Measurements from ENCODE around the gene LRP5. TPM values are rescaled to one million over a fixed set of nuclear protein-coding genes. Genes with fewer than 3 reads are reported as not detected.
"Not testable (repeated sequence)": the region's sequence is repeated elsewhere in the genome, so short reads cannot be mapped to it uniquely, and the experiment has no call there.

Gene LRP5
- total RNA-seq, 1 donor from 2014 or later: 15.1 TPM

DNA sequence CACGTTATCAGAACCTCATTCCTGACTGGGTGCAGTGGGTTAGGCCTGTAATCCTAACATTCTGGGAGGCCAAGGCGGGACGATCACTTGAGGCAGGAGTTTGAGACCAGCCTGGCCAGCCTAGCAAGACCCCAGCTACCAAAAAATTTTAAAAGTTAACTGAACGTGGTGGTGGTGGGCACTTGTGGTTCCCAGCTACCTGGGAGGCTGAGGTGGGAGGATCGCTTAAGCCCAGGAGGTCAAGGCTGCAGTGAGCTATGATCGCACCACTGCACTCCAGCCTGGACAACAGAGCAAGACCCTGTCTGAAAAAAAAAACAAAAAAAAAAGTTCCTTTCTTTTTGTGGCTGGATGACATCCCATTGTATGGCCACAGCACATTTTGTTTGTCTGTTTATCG lies 80.4 kb downstream of the LRP5 start:
- DNase-seq: no peak

DNA sequence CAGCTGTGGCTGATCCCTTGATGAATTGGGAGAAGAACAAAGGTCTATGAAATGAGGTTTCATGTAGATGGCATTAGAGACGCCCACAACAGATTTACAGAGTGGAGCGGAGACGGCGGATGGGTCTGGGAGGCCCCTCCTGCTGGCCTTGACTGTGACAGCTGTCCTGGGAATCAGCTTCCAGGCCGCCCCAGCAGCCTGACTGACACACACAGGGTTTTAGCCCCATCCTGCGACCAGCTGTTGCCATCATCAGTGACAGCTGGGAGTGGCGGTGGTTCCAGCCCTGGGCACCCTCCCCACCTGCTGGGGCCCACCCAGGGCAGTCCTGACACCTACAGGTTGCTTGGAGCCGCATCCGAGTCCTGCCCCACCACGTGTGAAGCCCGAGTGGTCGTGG lies 84.1 kb downstream of the LRP5 start:
- no peak for DNase-seq

DNA sequence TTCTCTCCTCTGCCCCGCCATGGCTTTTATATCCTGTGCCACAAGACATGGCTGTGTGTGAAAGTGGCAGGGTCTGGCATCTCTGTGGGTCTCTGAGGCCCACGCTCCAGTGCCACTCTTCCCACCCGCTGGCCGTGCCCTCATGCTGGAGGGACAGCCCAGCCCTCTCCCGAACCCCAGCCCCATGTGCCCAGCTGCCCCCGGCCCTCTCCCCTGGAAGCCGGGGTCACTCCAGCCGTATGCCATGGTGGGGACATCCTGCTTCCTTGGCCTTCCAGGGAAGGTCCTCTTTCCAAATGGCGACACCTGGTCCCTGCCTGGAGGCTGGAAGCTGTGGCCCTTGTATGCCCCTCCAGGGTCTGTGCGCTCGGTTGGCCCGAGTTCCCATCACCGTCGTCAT lies 84.9 kb downstream of the LRP5 start:
- no peak for DNase-seq

DNA sequence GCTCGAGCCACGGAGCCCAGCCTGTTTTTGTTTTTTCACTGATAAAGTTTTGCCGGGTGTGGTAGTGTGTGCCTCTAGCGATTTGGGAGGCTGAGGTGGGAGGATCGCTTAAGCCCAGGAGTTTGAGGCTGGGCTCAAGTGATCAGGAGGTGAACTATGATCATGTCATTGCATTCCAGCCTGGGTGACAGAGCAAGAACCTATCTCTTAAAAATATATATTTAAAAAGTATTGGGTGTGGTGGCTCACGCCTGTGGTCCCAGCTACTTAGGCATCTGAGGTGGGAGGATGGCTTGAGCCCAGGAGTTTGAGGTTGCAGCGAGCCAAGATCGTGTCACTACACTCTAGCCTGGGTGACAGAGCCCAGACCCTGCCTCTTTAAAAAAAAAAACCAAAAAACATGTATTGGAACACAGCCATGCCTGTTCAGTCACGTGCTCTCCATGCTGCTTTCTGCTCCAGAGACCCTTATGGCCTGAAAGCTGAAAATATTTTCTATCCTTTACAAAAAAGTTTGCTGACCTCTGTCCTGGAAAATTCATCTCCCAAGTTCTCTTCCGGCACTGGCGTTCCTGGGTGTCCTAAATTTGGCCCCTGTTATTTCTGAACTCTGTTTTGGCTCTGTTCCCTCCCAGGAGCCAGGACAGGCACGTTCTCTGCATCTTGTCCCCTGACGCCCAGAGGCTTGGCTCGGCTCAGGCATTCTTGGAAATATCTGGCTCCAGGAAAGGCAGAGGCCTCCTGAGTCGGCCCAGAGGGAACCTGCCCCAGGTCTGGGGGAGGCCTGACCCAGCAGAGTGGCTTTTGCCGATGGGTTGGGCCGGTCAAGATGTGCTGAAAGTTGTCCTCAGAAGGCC lies 86.8 kb downstream of the LRP5 start:
- DNase-seq: no peak

DNA sequence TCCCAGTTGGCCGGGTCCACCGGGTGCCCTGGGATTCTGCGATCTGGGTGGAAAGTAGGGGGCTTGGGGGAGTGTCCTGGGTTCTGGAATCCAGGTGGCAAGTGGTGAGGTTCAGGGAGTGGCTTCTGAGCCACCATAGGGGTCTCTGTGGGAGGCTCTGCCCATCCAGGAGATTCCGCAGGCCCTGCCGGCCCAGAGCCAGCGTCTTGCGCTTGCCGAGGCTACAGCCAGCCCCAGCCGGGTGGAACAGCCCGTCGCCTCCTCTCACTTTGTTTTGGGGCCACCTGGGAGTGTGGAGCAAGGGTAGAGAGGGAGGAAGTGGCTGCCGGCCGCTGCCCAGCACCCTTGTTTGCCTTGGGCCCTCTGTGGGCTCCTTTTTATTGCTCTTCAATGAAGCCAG lies 87.5 kb downstream of the LRP5 start:
- no peak for DNase-seq

DNA sequence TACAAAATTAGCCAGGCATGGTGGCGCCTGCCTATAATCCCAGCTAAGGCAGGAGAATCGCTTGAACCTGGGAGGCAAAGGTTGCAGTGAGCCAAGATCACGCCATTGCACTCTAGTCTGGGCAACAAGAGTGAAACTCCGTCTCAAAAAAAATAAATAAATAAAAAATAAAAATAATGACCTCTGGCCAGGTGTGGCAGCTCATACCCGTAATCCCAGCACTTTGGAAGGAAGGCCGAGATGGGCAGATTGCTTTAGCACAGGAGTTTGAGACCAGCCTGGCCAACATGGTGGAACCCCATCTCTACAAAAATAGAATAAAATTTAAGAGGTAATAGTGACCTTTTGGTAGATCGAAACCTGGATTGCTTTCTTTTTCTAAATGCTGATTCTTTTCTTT lies 88.2 kb downstream of the LRP5 start:
- not testable (repeated sequence) for DNase-seq

DNA sequence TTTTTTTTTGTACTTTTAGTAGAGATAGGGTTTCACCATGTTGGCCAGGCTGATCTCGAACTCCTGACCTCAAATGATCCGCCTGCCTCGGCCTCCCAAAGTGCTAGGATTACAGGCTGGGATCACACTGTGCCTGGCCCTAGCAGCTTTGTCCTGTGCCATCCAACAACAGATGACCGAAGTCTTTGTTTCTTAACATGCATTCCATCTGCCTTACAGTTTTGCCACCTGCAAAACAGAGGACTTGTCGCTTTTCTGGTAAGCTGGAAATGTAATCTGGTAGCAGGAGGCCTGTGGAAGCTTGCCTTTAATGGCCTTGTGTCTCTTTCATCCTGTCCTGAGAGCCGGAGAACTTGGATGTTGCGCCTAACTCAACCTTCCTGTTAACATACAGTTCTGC lies 89.5 kb downstream of the LRP5 start:
- DNase-seq: no peak

DNA sequence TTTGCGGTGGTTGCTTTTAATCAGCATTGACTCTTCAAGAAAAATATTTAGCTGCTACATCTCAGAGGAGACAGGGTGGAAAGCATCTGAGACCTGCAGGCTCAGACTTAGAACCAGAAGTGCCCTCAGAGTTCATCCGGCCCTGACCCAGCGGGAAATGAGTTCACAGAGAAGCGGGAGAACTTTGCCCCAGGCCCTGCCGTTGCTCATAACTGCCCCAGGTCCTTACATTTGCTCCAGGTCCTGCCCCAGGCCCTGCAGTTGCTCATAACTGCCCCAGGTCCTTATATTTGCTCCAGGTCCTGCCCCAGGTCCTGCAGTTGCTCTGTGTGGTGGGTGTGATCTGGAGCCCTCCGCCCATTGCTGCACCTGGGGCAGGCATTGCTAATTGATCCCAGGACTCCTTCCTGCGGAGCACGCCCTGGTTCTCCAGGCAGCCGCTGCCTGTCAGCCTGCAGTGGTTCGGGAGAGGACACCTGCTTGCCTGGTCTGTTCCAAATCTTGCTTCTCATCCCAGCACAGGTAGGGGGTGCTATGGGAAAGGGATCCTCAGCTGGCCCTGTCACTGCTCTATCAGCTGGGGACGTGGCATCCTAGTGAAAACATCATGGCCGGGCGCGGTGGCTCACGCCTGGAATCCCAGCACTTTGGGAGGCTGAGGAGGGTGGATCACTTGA lies 90.1 kb downstream of the LRP5 start:
- DNase-seq: no peak

DNA sequence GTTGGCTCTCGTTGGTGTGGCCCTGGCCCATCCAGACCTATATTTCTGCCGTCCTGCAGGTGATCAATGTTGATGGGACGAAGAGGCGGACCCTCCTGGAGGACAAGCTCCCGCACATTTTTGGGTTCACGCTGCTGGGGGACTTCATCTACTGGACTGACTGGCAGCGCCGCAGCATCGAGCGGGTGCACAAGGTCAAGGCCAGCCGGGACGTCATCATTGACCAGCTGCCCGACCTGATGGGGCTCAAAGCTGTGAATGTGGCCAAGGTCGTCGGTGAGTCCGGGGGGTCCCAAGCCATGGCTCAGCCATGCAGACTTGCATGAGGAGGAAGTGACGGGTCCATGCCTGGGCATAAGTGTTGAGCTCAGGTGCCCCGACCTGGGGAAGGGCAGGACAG lies 91.0 kb downstream of the LRP5 start:
- no peak for DNase-seq

DNA sequence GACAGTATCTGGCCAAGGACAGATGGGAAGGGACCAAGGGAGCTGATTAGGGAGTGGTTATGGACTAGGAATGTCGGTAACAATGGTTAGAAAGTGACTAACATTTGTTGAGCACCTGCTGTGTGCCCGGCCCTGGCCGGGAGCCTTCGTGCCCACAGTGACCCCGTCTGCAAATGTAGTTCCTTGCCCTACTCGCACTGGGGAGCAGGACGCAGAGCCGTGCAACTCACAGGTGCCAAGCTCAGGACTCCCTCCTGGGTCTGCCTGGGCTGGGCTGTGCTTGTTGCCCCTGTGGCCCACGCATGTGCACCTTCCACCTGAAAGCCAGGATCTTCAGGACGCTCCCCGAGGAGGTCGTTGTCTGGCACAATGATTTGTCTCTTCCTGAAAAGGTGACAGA lies 91.4 kb downstream of the LRP5 start:
- no peak for DNase-seq

DNA sequence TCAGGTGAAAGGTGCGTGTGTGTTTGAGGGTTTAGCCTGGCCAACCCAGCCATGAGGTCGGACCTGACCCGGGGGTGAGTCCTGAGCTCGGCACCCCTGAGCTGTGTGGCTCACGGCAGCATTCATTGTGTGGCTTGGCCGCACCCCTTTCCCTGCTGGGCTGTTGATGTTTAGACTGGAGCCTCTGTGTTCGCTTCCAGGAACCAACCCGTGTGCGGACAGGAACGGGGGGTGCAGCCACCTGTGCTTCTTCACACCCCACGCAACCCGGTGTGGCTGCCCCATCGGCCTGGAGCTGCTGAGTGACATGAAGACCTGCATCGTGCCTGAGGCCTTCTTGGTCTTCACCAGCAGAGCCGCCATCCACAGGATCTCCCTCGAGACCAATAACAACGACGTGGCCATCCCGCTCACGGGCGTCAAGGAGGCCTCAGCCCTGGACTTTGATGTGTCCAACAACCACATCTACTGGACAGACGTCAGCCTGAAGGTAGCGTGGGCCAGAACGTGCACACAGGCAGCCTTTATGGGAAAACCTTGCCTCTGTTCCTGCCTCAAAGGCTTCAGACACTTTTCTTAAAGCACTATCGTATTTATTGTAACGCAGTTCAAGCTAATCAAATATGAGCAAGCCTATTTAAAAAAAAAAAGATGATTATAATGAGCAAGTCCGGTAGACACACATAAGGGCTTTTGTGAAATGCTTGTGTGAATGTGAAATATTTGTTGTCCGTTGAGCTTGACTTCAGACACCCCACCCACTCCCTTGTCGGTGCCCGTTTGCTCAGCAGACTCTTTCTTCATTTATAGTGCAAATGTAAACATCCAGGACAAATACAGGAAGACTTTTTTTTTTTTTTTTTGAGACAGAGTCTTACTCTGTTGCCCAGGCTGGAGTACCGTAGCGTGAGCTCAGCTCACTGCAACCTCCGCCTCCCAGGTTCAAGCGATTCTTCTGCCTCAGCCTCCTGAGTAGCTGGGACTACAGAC lies 94.2 kb downstream of the LRP5 start:
- DNase-seq: no peak

DNA sequence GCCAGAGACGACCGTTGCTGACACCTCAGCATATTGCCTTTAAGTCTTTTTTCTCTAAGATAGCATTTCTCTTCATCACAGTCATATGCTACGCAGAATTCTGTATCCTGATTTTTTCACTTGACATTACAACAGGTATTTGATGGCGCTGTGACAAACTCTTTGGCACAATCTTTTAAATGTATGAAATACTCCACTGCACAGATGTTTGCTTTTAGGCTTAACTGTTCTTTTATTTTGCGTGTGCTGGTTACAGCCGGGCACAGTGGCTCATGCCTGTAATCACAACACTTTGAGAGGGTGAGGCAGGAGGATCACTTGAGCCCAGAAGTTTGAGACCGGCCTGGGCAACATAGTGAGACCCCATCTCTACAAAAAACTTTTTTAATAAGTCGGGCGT lies 96.1 kb downstream of the LRP5 start:
- no peak for DNase-seq

DNA sequence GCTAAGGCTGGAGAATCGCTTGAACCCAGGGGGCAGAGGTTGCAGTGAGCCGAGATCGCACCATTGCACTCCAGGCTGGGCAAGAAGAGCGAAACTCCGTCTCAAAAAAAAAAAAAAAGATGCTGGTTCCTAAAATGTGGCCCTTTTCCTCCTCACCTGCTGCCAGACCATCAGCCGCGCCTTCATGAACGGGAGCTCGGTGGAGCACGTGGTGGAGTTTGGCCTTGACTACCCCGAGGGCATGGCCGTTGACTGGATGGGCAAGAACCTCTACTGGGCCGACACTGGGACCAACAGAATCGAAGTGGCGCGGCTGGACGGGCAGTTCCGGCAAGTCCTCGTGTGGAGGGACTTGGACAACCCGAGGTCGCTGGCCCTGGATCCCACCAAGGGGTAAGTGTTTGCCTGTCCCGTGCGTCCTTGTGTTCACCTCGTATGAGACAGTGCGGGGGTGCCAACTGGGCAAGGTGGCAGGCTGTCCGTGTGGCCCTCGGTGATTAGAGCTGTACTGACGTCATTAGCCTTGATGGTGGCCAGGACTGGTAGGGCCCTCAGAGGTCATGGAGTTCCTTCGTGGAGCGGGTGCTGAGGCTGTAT lies 97.5 kb downstream of the LRP5 start:
- no peak for DNase-seq

DNA sequence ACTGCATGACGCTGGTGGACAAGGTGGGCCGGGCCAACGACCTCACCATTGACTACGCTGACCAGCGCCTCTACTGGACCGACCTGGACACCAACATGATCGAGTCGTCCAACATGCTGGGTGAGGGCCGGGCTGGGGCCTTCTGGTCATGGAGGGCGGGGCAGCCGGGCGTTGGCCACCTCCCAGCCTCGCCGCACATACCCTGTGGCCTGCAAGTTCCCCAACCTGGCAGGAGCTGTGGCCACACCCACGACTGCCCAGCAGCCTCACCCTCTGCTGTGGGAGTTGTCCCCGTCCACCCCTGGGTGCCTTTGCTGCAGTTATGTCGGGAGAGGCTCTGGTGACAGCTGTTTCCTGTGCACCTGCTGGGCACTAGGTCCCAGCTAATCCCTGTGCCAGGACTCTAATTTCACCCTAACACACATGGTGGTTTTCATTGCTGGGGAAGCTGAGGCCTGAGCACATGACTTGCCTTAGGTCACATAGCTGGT lies 99.2 kb downstream of the LRP5 start:
- no peak for DNase-seq

DNA sequence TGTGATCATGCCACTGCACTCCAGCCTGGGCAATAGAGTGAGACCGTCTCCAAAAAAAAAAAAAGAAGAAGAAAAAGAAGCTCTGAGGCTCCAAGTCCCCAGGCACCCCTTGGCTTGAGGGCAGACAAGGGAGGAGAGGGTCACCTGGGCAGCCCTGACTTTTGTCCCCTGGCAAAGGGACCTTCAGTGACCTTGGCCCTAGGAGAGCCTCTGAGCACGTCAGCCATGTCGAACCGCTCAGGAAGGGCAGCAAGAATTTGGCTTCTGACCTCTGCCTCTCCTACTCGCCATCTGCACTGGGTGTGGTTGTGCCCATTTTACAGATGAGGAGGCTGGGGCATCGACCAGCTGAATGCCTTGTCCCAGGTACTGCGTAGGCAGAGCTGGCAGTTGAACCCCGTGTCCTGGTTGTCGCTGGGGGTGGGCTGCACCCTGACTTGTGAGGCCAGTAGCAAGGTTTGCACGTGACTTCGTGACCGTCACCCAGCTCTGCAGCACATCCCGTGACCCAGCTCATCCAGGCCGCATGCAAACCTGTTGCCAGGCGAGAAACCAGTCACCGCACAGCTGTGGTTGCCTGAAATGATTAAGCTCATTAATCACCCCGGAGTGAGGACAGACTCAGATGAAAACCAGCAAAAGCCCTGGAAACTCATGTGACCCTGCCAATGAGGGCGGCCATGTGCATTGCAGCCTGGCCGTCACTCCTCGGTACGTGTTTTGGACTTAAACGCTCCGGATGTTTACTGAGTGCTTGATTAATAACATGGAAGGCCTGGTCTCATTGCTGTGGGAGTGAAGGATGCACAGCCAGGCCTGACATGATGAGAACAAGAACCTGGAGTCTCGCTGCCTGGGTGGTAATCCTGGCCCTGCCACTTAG lies 100.4 kb downstream of the LRP5 start:
- no peak for DNase-seq

DNA sequence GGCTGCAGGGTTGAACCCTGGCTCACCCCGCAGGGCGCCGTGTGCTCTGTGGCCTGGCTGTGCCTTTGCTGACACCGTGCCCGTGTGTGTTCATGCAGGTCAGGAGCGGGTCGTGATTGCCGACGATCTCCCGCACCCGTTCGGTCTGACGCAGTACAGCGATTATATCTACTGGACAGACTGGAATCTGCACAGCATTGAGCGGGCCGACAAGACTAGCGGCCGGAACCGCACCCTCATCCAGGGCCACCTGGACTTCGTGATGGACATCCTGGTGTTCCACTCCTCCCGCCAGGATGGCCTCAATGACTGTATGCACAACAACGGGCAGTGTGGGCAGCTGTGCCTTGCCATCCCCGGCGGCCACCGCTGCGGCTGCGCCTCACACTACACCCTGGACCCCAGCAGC lies 101.2 kb downstream of the LRP5 start:
- DNase-seq: no peak

DNA sequence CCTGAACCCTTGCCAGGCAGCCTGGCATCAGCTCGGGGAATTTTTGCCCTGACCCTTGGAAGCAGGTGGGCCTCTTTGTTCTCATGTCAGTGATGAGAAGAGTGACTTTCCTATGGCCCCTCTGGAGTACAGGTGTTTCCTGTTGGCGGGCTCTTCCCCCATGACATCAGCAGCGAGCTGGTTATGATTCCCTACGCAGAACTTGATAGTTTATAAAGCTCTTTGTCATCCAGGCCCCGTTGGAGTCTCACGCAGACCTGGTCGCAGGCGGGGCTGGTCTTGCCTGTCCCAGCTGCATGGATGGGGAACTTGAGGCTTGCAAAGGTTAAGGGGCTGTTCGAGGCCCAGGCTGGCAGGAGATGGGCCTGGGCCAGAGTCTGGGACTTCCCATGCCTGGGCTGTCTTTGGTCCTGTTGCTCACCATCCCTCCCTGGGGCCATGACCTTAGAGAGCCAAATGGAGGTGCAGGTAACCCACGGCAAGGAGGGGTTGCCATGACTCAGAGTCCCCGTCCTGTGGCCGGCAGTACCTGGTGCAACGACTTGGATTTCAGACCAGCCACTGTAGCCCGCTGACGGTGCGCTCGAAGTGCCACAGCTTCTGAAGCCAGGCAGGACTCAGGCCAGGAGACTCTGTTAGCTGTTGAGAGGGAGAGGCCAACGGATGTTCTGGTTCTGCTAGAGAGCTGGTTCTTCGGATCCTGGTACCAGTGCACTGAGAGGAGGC lies 102.3 kb downstream of the LRP5 start:
- no peak for DNase-seq

DNA sequence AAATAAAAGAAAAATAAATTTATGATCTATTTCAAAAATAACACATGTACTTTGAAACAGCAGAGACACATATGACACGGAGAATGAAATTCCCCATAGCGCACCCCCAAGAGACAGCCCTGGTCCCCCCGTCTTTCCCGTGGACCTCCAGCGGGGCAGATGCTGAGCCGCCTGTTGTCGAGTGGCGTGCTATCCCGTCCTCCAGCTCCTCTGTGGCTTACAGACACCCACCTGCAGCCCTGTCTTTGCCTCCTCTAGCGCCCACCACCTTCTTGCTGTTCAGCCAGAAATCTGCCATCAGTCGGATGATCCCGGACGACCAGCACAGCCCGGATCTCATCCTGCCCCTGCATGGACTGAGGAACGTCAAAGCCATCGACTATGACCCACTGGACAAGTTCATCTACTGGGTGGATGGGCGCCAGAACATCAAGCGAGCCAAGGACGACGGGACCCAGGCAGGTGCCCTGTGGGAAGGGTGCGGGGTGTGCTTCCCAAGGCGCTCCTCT lies 103.7 kb downstream of the LRP5 start:
- no peak for DNase-seq

DNA sequence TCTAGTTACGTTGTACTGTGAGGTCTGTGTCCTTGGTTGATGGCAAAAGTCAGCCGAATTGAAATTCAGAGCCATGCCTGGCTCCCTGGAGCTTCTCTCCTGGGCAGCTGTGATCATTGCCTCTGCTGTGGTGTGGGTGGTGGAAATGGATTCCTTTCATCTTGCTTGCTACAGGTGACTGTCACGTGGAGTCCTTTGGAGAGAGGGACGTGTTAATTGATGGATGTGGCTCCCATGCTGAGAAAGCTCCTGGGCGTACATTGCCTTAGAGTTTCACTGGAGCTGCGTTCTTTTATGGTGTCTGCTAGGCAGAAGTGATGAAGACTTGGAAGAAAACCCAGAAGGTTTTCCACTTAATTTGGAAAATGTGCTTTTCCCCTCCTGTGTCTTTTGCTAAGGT lies 106.3 kb downstream of the LRP5 start:
- no peak for DNase-seq

DNA sequence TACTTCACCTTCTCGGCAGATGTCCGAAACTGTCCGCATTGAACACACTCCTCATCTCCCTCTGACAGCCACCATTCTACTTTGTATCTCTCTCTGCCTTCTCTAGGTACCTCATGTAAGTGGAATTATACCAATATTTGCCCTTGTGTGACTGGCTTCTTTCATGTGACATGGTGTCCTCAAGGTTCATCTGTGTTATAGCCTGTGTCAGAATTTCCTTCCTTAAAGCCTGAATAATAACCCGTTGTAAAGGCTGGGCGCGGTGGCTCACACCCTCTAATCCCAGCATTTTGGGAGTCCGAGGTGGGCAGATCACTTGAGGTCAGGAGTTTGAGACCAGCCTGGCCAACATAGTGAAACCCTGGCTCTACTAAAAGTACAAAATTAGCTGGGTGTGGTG lies 107.8 kb downstream of the LRP5 start:
- DNase-seq: no peak
